OCI-LY7 (cell line): ENCODE results near the gene UTP20. TPM values are rescaled to one million over a fixed set of nuclear protein-coding genes. Genes with fewer than 3 reads are reported as not detected.

ENCODE experiments used
- BruUV-seq: library from RNA; stranded (reverse); fragments of 400-500 nt; replicated peaks from 2 replicates; lab custom pipeline; 2021; lab: Mats Ljungman, UMichigan
- CTCF ChIA-PET: fragments of 300-600 bp; sonication (Branson Sonifier 250); formaldehyde crosslinking; loops from one replicate; lab custom pipeline; 2022; ENCODE audit warnings: antibody characterized with exemption; ENCODE audit not compliant: unreplicated experiment; lab: Charles Lee
- POLR2A ChIA-PET: fragments of 300-600 bp; sonication (Branson Sonifier 250); formaldehyde crosslinking; loops from one replicate; lab custom pipeline; 2022; ENCODE audit warnings: antibody characterized with exemption; lab: Charles Lee
- DNase-seq: peaks from one replicate; pipeline ENCODE4 v3.0.0-alpha.2; 2015; ENCODE audit warnings: low spot score
- H2AFZ ChIP-seq: fragments of 200-600 bp; sonication (generic), shearing (Covaris generic); 2 replicates; pipeline ENCODE4 v1.6.1; 2014; ENCODE audit warnings: mild to moderate bottlenecking, antibody characterized with exemption, low read length, moderate library complexity
- H3K27ac ChIP-seq: fragments of 200-600 bp; sonication (generic); 2 replicates; pipeline ENCODE4 v1.5.1; 2014; ENCODE audit warnings: mixed run types, low read depth, mild to moderate bottlenecking, moderate library complexity, low read length, inconsistent platforms; ENCODE audit not compliant: poor library complexity, severe bottlenecking
- H3K36me3 ChIP-seq: fragments of 200-600 bp; sonication (generic); 2 replicates; pipeline ENCODE4 v1.6.1; 2014; ENCODE audit warnings: mild to moderate bottlenecking, antibody characterized with exemption, low read length, moderate library complexity, mixed read lengths; ENCODE audit not compliant: insufficient read depth
- H3K4me1 ChIP-seq: fragments of 200-600 bp; sonication (generic); 2 replicates; pipeline ENCODE4 v1.5.1; 2014; ENCODE audit warnings: mild to moderate bottlenecking, low read length; ENCODE audit not compliant: insufficient read depth, poor library complexity, severe bottlenecking
- H3K4me2 ChIP-seq: fragments of 200-600 bp; sonication (generic); 2 replicates; pipeline ENCODE4 v1.6.1; 2014; ENCODE audit warnings: mild to moderate bottlenecking, low read length
- H3K4me3 ChIP-seq: fragments of 200-600 bp; sonication (generic); 2 replicates; pipeline ENCODE4 v1.5.1; 2014; ENCODE audit warnings: mild to moderate bottlenecking, low read depth, low read length; ENCODE audit not compliant: poor library complexity, severe bottlenecking
- H3K79me2 ChIP-seq: fragments of 200-600 bp; sonication (generic); 2 replicates; pipeline ENCODE4 v1.6.1; 2016; ENCODE audit warnings: low read depth, mild to moderate bottlenecking, low read length, moderate library complexity, mixed read lengths; ENCODE audit not compliant: insufficient read depth
- H3K9me2 ChIP-seq: fragments of 200-600 bp; sonication (generic); 2 replicates; pipeline ENCODE4 v1.6.1; 2016; ENCODE audit warnings: mild to moderate bottlenecking, low read length, mixed read lengths; ENCODE audit not compliant: insufficient read depth
- H3K9me3 ChIP-seq: fragments of 200-600 bp; sonication (generic); 2 replicates; pipeline ENCODE4 v1.6.1; 2014; ENCODE audit warnings: mild to moderate bottlenecking, mixed run types, low read length, mixed read lengths
- H4K20me1 ChIP-seq: fragments of 200-600 bp; sonication (generic); 2 replicates; pipeline ENCODE4 v1.6.1; 2014; ENCODE audit warnings: mild to moderate bottlenecking, antibody characterized with exemption, low read length, moderate library complexity, mixed read lengths; ENCODE audit not compliant: insufficient read depth
- EZH2phosphoT487 ChIP-seq: fragments of 200-600 bp; sonication (generic); IDR thresholded peaks from 2 replicates; pipeline ENCODE4 v1.6.1; 2018; ENCODE audit warnings: low read depth, borderline replicate concordance, mild to moderate bottlenecking, mixed run types, antibody characterized with exemption, low read length, moderate library complexity, mixed read lengths
- intact Hi-C: fragments of 100-400 bp; cut with micrococcal nuclease; formaldehyde crosslinking; loops from one replicate; pipeline ENCODE4 v1.10.0; 2022; ENCODE audit not compliant: unreplicated experiment
- total RNA-seq, 2 experiments: library from RNA; depleted of rRNA in 1 of 2; stranded (reverse); fragments of >200 nt in 1 of 2; shearing (Covaris generic) in 1 of 2; gene quantifications; 2 replicates each; pipeline ENCODE4 v1.2.3, GENCODE V29; 2014 to 2022
- TF ChIP-seq, protein P1 (sequence below): fragments of 200-600 bp; sonication (generic); conservative IDR thresholded peaks from 2 replicates; pipeline ENCODE4 v1.5.1; 2014; ENCODE audit warnings: mild to moderate bottlenecking, antibody characterized with exemption, low read length, moderate library complexity, mixed read lengths

UTP20 gene
- total RNA-seq, 2 experiments from 2014 or later = 15.7 to 21.4 TPM

DNA sequence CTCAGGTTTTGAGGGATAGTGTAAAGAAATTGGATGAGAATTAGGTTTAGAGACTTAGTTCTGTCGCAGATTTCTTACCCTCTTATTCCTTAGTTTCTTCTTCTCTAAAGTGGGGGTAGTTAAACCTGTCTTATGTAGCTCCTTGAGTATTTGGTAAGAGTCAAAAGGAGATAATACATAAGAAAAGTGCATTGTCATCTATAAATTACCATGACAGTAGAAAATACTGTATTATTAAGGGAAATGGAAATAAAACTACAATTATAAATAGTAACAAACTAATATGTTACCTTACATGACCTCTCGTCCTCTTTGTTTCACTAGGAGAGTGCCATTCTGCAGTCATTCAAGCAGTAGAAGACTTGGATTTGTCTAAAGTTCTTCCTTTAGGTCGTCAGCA lies 49.0 kb downstream of the UTP20 start:
- H3K36me3 ChIP-seq = peaks cover 91% of the 10 kb centered on the region
- H3K27ac ChIP-seq = no peak overlapping the region
- intact Hi-C loops = loop anchor here (10.0 kb wide), 1 partner anchor 504 kb away; no protein-coding TSS in a partner anchor
- H4K20me1 ChIP-seq = no peaks in the 10 kb centered on the region
- TF ChIP-seq EZH2phosphoT487 = no peak
- TF ChIP-seq, protein P1, sequence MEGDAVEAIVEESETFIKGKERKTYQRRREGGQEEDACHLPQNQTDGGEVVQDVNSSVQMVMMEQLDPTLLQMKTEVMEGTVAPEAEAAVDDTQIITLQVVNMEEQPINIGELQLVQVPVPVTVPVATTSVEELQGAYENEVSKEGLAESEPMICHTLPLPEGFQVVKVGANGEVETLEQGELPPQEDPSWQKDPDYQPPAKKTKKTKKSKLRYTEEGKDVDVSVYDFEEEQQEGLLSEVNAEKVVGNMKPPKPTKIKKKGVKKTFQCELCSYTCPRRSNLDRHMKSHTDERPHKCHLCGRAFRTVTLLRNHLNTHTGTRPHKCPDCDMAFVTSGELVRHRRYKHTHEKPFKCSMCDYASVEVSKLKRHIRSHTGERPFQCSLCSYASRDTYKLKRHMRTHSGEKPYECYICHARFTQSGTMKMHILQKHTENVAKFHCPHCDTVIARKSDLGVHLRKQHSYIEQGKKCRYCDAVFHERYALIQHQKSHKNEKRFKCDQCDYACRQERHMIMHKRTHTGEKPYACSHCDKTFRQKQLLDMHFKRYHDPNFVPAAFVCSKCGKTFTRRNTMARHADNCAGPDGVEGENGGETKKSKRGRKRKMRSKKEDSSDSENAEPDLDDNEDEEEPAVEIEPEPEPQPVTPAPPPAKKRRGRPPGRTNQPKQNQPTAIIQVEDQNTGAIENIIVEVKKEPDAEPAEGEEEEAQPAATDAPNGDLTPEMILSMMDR = no peak
- no peak overlapping the region for H3K4me2 ChIP-seq
- H3K9me2 ChIP-seq = no peaks in the 10 kb centered on the region
- POLR2A ChIA-PET = interaction anchor here (0.5 to 1.3 kb wide), 2 partner anchors 8 to 152 kb away, joined by 3 to 6 read pairs; no protein-coding TSS in a partner anchor
- no peaks in the 10 kb centered on the region for H3K79me2 ChIP-seq
- peaks cover 5% of the 10 kb centered on the region for H3K4me1 ChIP-seq
- no TSS peak for BruUV-seq
- no peak overlapping the region for H2AFZ ChIP-seq
- CTCF ChIA-PET = no interaction called here
- H3K9me3 ChIP-seq = no peaks in the 10 kb centered on the region
- no peak for DNase-seq
- H3K4me3 ChIP-seq = no peak overlapping the region

DNA sequence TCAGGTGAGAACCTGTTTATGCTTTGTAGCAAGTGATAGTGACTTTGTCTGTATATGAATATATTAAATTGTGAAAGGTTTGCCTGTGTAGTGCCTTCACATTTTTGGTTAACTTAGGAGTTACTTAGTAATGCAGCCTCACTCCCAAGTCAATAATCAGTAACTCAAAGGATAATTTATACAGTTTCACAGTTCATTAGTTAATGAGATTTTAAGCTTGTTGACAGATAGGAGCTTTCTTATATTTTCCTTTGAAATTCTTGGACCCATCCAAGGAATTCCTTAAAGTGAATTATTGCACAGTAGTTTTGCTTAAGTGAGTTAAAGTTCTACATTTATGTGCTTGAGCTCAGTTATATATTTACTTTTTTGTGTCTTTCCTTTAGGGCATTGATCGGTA lies 50.7 kb downstream of the UTP20 start:
- intact Hi-C loops = no loop called here
- no peaks in the 10 kb centered on the region for H3K9me2 ChIP-seq
- H3K4me1 ChIP-seq = peaks cover 5% of the 10 kb centered on the region
- no TSS peak for BruUV-seq
- H3K36me3 ChIP-seq = peaks cover 91% of the 10 kb centered on the region
- DNase-seq = no peak
- no peaks in the 10 kb centered on the region for H3K79me2 ChIP-seq
- H3K4me3 ChIP-seq = no peak overlapping the region
- ChIA-PET POLR2A (interaction anchor here (1.0 to 1.6 kb wide), 4 partner anchors 9 to 78 kb away, joined by 4 read pairs; no protein-coding TSS in a partner anchor), CTCF (no interaction called here)
- no peak for TF ChIP-seq EZH2phosphoT487
- TF ChIP-seq, protein P1 = no peak
- no peak overlapping the region for H3K4me2 ChIP-seq
- no peak overlapping the region for H2AFZ ChIP-seq
- H3K27ac ChIP-seq = no peak overlapping the region
- H3K9me3 ChIP-seq = no peaks in the 10 kb centered on the region
- no peaks in the 10 kb centered on the region for H4K20me1 ChIP-seq

DNA sequence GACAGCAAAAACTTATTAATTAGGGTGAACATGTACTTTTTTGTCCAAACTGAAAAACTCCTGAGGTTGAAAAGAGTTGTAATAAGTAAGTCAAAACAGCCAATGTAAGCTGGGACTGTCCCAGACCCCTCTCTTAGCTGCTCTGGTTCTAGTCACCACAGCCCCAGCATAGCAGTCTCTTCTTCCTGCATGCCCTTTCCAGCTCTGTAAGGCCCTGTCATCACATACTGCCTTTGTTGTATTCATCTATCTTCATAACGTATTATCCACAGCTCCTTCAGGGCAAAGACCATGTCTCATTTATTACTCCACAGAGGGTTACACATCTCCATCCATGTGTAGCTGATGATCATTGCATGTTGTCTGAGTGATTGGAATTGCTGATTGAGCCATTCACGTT lies 56.5 kb downstream of the UTP20 start:
- Histone ChIP-seq H3K9me3 (no peaks in the 10 kb centered on the region), H3K4me2 (no peak overlapping the region), H4K20me1 (no peaks in the 10 kb centered on the region), H3K4me1 (peaks cover 5% of the 10 kb centered on the region), H3K36me3 (peaks cover 91% of the 10 kb centered on the region), H3K4me3 (no peak overlapping the region), H3K27ac (no peak overlapping the region), H3K79me2 (no peaks in the 10 kb centered on the region), H2AFZ (no peak overlapping the region), H3K9me2 (no peaks in the 10 kb centered on the region)
- BruUV-seq = no TSS peak
- TF ChIP-seq, protein P1 = no peak
- no peak for TF ChIP-seq EZH2phosphoT487
- DNase-seq = no peak
- intact Hi-C loops = no loop called here
- POLR2A ChIA-PET = interaction anchor here (1.0 to 1.5 kb wide), 5 partner anchors 8 to 71 kb away, joined by 3 to 6 read pairs (median 4); partner anchors contain the start of gene ARL1
- CTCF ChIA-PET = no interaction called here
